ENCODE results near the gene MAP3K15.

- TF ChIP-seq JUND (IDR thresholded peaks at IDR 0.05) = no peak
- TF ChIP-seq CTCF (IDR thresholded peaks at IDR 0.05) = no peak
- TF ChIP-seq, protein P1, sequence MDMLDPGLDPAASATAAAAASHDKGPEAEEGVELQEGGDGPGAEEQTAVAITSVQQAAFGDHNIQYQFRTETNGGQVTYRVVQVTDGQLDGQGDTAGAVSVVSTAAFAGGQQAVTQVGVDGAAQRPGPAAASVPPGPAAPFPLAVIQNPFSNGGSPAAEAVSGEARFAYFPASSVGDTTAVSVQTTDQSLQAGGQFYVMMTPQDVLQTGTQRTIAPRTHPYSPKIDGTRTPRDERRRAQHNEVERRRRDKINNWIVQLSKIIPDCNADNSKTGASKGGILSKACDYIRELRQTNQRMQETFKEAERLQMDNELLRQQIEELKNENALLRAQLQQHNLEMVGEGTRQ (IDR thresholded peaks at IDR 0.05; ENCODE audit: borderline replicate concordance, low read depth, low read length) = no peak
- TF ChIP-seq YY1 (IDR thresholded peaks at IDR 0.05; ENCODE audit: low read depth) = no peak
- no peak for TF ChIP-seq GATA2 (CRISPR knock-in tag; IDR thresholded peaks at IDR 0.05)
- no peak for TF ChIP-seq GABPA (IDR thresholded peaks at IDR 0.05; ENCODE audit: low read depth)
- TF ChIP-seq, protein P2, sequence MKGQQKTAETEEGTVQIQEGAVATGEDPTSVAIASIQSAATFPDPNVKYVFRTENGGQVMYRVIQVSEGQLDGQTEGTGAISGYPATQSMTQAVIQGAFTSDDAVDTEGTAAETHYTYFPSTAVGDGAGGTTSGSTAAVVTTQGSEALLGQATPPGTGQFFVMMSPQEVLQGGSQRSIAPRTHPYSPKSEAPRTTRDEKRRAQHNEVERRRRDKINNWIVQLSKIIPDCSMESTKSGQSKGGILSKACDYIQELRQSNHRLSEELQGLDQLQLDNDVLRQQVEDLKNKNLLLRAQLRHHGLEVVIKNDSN (IDR thresholded peaks at IDR 0.05; ENCODE audit: borderline replicate concordance, low read depth) = no peak
- no peak for TF ChIP-seq EP300 (IDR thresholded peaks at IDR 0.05; ENCODE audit: borderline replicate concordance in 1 of 2, low read depth in 1 of 2, low read length in 1 of 2)
Observed at GRCh38 chrX:19349264-19349663, 166.0 kb downstream of the MAP3K15 start.
